WI38 (cell line): ENCODE data around the gene HSPA4.

Experiments
- H3K4me3 ChIP-seq: 2 replicates; pipeline ENCODE4 v1.5.1; 2011; ENCODE audit warnings: low read depth, mild to moderate bottlenecking, control low read depth, low read length
- TF ChIP-seq, protein P1 (sequence below): IDR thresholded peaks from 2 replicates; pipeline ENCODE4 v1.5.1; 2012; ENCODE audit warnings: low read depth, mild to moderate bottlenecking, control low read depth, low read length

Gene HSPA4

DNA sequence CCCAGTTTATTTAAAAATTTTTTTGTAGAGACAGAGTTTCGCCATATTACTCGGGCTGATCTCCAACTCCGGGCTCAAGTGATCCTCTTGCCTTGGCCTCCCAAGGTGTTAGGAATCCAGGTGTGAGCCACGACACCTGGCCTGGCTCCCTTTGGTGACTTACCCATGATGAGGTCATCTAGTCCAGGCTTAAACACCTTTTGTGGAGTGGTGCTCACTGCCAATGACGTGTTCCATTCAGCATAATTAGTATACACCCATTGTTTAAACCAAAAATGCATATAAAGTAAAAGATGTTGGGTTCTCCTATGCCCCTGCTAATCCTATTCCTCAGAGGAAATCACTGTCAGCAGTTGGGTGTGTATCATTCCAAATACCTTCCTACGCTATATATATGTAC lies 91.0 kb downstream of the HSPA4 start:
- no peak overlapping the region for H3K4me3 ChIP-seq
- TF ChIP-seq, protein P1, sequence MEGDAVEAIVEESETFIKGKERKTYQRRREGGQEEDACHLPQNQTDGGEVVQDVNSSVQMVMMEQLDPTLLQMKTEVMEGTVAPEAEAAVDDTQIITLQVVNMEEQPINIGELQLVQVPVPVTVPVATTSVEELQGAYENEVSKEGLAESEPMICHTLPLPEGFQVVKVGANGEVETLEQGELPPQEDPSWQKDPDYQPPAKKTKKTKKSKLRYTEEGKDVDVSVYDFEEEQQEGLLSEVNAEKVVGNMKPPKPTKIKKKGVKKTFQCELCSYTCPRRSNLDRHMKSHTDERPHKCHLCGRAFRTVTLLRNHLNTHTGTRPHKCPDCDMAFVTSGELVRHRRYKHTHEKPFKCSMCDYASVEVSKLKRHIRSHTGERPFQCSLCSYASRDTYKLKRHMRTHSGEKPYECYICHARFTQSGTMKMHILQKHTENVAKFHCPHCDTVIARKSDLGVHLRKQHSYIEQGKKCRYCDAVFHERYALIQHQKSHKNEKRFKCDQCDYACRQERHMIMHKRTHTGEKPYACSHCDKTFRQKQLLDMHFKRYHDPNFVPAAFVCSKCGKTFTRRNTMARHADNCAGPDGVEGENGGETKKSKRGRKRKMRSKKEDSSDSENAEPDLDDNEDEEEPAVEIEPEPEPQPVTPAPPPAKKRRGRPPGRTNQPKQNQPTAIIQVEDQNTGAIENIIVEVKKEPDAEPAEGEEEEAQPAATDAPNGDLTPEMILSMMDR, result no peak

DNA sequence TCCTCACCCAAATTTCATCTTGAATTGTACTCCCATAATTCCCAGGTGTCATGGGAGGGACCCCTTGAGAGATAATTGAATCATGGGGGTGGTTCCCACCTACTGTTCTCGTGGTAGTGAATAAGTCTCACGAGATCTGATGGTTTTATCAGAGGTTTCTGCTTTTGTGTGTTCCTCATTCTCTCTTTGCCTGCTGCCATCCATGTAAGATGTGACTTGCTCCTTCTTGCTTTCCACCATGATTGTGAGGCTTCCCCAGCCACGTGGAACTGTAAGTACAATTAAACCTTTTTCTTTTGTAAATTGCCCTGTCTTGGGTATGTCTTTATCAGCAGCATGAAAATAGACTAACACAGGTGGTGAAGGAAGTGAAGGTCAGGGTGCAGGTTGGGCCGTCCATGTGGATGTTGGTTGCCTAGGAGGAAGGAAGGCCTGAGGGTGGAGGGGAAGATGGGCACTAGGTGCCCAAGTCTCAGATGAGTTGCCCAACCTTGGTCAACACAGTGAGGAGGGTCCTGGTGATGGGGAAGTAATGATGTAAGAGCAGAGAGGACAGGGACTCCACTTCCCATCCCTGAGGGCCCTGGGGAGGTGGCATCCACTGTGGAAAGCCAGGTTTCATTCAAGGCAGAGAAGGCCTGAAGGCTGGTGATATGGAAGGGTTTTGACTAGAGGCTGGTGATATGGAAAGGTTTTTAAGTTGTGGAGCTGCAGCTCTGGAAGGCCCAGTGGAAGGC lies 92.6 kb downstream of the HSPA4 start:
- H3K4me3 ChIP-seq, result no peak overlapping the region
- TF ChIP-seq, protein P1, result no peak

DNA sequence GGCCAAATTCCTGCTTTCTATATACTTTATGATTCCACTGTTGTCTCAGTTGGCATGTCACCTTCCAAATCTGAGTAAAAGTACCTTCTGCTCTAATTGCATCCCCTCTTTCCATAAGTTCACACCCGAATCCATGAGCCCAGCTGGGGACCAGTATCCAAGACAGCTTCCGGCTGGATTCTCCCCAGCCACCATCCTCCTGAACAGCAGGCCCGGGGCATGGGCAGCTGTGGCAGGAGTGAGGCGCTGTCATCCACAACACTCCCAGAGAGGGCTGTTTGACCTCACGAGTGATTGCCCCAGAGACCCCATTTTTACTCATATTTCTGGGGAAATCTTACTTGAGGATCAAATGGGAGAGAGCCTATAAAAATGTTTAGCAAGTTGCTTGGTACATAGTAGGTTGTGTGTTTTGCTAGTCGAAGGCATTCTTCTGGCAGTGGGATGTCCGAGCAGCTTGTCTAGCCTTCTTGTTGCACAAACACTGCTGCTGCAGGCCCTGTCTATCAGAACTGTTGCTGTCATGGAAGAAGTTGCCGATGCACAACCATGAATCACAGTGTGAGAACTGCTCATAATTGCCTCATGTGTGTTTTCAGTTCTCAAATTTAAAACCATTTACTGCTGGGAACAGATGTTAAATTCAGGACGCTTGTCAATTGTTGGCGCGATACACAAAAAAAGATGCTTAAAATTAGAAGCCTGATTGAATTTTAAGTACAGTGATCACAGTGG lies 93.8 kb downstream of the HSPA4 start:
- H3K4me3 ChIP-seq, result no peak overlapping the region
- TF ChIP-seq, protein P1, result no peak

DNA sequence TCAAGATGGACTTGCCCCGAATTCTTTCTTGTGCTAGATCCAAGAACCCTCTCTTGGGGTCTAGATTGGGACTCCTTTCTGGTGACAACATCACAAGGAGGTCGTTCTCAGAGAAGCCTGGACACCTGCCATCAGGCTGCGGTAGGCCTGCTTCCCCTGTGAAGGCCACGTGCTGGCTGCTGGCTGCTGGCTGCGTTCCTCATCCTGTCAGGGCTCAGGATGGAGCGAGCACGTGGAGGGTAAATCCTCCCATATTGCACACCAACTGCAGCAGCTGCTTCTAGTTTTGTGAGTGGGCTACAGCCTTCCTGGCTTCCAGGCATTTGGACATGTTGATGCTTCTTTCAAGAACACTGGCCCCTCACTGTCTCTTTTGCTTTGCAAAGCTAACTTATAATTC lies 95.6 kb downstream of the HSPA4 start:
- TF ChIP-seq, protein P1, result no peak
- no peak overlapping the region for H3K4me3 ChIP-seq

DNA sequence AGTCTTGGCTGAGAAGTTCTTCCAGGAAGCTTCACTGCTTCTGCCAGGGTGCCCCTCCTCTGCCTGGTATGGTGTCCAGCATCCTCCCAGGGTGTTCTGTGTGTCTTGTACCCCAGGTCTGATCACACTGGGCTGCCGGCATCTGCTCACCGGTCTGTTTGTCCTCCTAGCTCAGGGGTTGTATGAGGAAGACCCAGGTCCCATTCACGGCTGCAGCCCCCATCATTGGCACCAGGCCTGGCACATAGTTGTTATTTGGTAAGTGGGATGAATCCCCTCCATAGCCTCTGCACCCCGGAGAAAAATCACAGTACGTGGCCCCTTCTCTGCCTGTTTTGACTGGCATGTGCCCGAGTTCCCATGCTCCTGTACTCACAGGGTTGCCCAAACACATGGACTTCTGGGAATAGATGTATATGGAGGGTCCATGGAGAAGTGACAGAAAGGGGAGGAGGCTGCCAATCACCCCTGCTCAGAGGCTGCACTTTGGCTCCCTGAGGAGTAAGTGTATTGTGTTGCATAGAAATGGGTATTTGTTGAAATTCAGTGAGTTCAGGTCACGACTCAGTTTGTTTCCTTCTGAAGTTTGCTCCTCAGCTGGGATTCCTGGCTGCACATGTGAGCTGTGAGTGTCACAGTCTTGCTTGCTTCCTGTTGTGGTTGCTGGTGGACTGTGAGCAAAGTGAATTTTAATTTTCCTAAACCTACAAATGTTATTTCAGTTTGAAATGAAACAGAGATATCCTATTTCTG lies 96.2 kb downstream of the HSPA4 start:
- H3K4me3 ChIP-seq, result no peak overlapping the region
- TF ChIP-seq, protein P1, result no peak

DNA sequence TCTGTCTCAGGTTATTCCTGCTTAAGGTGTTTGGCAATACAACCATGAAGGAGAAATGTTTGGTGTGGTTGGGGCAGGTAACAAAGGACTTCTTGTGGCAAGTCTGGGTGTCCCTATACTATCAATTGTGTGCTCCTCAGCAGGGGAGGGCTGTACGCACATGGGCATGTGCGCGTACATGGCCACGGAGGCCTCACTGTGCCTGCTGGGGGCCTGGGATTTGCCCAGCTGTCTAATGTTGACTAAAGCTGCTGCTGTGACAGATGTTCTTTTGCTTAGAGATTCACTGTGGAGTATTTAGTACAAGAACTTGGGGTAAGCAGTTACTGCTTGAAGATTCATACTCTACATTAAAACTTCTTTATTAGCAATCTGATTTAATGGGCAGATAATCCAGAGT lies 97.5 kb downstream of the HSPA4 start:
- no peak overlapping the region for H3K4me3 ChIP-seq
- TF ChIP-seq, protein P1, result no peak
